ENCODE results near the gene NFKB2.
A peak's percentile ranks its signal among the peaks of the same experiment; 100 is the strongest.

Gene NFKB2

DNA sequence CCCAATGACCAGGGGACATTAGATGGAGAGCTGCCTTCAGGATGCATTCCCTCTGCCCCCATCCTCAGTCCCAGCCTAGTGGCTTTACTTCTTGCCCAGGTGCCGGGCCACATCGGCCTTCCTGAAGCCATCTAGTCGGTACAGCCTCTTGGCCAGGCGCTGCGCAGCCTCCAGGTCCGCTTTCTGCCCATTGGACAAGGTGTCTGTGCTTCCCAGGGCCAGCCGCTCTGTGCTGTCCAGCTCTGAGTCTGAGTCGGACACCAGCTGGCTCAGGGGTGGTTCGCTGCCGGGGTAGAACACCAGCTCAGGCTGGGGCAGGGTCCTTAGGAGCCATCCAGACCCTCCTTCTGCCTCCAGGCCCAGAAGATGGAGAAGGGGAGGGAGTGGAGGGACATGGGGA lies 16.8 kb downstream of the NFKB2 start:
- no peak for DNase-seq
- no peak overlapping the region for H3K4me3 Mint-ChIP-seq
- H3K27ac Mint-ChIP-seq = no peak overlapping the region
- TF ChIP-seq, protein P1, sequence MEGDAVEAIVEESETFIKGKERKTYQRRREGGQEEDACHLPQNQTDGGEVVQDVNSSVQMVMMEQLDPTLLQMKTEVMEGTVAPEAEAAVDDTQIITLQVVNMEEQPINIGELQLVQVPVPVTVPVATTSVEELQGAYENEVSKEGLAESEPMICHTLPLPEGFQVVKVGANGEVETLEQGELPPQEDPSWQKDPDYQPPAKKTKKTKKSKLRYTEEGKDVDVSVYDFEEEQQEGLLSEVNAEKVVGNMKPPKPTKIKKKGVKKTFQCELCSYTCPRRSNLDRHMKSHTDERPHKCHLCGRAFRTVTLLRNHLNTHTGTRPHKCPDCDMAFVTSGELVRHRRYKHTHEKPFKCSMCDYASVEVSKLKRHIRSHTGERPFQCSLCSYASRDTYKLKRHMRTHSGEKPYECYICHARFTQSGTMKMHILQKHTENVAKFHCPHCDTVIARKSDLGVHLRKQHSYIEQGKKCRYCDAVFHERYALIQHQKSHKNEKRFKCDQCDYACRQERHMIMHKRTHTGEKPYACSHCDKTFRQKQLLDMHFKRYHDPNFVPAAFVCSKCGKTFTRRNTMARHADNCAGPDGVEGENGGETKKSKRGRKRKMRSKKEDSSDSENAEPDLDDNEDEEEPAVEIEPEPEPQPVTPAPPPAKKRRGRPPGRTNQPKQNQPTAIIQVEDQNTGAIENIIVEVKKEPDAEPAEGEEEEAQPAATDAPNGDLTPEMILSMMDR (IDR thresholded peaks at IDR 0.05) = no peak
- peaks cover 32% of the 10 kb centered on the region for H3K4me1 Mint-ChIP-seq
- no peaks in the 10 kb centered on the region for H3K36me3 Mint-ChIP-seq (ENCODE audit: low read depth)
- H3K27me3 Mint-ChIP-seq (ENCODE audit: low read depth, poor library complexity) = peaks cover 86% of the 10 kb centered on the region
- H3K9me3 Mint-ChIP-seq = no peaks in the 10 kb centered on the region

DNA sequence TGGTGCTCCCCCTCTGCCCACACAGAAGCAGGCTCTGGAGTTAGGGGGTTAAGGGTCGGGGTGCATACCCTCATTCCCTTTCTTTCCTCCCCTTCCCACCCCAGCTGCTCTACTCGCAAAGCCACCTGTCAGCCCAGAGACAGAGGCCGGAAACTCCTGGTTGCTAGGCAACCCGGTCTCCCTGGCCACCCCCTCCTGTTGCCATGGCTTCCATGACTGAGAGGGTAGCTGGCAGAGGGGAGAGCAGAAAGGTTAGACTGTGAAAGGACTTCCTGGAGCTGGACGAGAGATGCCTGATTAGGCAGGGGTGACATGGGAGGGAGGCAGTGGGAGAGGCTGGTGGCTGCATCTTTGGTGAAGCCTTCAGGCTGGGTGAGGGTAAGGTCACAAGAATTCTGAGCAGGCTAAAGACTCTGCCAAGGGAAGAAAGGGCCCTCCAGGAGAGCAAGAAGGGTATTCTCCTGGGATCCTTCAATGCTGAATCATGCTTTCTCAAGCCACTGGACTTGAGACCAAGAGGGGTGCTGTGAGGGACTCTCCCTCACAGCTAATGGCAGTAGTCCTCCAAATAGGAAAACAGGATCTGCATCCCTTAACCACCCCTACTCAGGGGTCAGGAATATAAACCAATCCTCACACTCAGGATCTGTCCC lies 17.7 kb downstream of the NFKB2 start:
- no peak overlapping the region for H3K4me3 Mint-ChIP-seq
- H3K9me3 Mint-ChIP-seq = no peaks in the 10 kb centered on the region
- H3K4me1 Mint-ChIP-seq = peaks cover 31% of the 10 kb centered on the region
- peak; percentile 31 for DNase-seq
- TF ChIP-seq, protein P1 (IDR thresholded peaks at IDR 0.05) = no peak
- H3K36me3 Mint-ChIP-seq (ENCODE audit: low read depth) = no peaks in the 10 kb centered on the region
- no peak overlapping the region for H3K27ac Mint-ChIP-seq
- peaks cover 86% of the 10 kb centered on the region for H3K27me3 Mint-ChIP-seq (ENCODE audit: low read depth, poor library complexity)

DNA sequence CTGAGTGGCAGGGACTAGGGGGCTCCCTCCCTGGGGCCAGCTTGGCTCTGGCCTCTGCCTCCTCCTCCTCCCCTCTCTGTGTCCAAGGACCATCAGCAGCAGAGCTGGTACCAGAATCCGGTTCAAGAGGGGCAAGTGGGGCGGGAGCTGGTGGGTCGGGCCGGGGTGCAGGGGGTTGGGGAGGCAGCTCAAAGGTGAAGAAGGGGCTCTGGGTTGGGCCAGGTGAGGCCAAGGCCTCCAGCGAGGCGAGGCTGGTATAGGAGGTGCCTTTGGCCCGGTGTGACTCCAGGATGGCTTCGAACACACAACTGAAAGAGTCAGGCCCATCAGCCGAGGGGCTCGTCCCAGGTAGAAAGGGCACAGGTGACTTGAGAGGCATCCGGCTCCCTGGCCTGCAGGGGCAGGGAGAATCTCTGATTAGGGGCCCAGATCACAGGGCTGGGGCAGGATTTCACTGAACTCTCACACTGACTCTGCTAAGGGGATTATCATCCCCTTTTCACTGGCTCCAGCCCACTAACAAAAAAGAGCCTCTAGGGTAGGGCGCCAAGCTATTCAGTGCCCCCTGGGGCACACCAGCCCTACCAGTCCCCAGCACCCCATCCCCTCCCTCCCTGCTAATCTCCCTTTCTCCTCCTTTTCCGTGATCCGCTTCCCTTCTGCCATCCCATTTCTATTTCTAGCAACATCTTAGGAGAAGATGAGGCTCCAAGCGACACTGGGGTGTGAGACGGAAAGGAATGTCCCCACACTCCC lies 18.5 kb downstream of the NFKB2 start:
- Mint-ChIP-seq H3K4me1 (peaks cover 28% of the 10 kb centered on the region), H3K27me3 (ENCODE audit: low read depth, poor library complexity) (peaks cover 87% of the 10 kb centered on the region), H3K27ac (no peak overlapping the region)

DNA sequence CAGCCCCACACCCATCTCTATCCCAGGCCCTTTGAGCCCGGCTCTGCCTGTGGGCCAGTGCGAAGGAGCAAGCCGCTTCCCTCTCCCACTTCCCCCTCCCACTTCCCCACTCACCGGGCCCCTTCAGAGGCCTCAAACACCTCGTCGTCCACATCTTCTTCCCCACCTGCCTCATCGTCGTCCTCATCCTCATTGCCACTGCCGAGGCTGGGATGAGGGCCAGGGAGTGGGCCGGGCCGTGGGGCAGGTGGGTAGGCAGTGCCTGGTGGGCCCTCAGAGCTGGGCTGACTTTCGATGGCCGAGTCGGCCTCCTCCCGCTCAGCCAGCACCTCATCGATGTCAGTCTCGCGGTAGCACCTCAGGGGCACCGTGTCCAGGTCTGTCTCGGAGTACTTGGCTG lies 19.2 kb downstream of the NFKB2 start:
- Mint-ChIP-seq H3K9me3 (no peaks in the 10 kb centered on the region), H3K4me3 (no peak overlapping the region), H3K27ac (no peak overlapping the region), H3K4me1 (peaks cover 29% of the 10 kb centered on the region), H3K27me3 (ENCODE audit: low read depth, poor library complexity) (peaks cover 89% of the 10 kb centered on the region), H3K36me3 (ENCODE audit: low read depth) (no peaks in the 10 kb centered on the region)
- DNase-seq = no peak
- TF ChIP-seq, protein P1 (IDR thresholded peaks at IDR 0.05) = no peak

More for the DNA sequence above, 18.5 kb downstream of the NFKB2 start:
- Mint-ChIP-seq H3K4me3 (no peak overlapping the region), H3K36me3 (ENCODE audit: low read depth) (no peaks in the 10 kb centered on the region), H3K9me3 (no peaks in the 10 kb centered on the region)
- TF ChIP-seq, protein P1 (IDR thresholded peaks at IDR 0.05) = no peak
- no peak for DNase-seq

DNA sequence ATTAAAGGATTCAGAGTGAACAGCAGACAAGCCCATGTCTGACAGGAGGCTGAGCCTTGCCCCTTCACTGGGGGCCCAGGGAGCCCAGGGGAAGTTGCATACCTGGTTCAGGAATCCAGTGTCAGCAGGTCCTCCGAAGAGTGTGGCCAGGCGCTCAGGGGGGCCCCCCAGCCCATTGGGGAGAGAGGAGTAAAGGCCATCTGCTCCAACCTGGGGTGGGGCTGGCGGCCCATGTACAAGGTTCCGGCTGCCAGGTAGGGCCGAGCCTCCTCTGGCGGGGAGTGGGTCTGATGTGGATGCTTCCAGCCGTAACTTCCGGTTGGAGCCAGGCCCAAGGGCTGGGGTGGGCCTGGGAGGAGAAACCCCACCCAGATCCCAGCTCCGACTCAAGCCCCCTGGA lies 20.8 kb downstream of the NFKB2 start:
- H3K4me3 Mint-ChIP-seq = no peak overlapping the region
- peaks cover 80% of the 10 kb centered on the region for H3K27me3 Mint-ChIP-seq (ENCODE audit: low read depth, poor library complexity)
- H3K27ac Mint-ChIP-seq = no peak overlapping the region
- TF ChIP-seq, protein P1 (IDR thresholded peaks at IDR 0.05) = no peak
- H3K36me3 Mint-ChIP-seq (ENCODE audit: low read depth) = no peaks in the 10 kb centered on the region
- no peaks in the 10 kb centered on the region for H3K9me3 Mint-ChIP-seq
- H3K4me1 Mint-ChIP-seq = peaks cover 30% of the 10 kb centered on the region
- no peak for DNase-seq
